HCT116 (cell line): ENCODE measurements around the gene FN3K. TPM values are rescaled to one million over a fixed set of nuclear protein-coding genes. Genes with fewer than 3 reads are reported as not detected.

ENCODE experiments used
- ATAC-seq: fragments of 200-7000 bp; cut with Tn5 transposase; 2 replicates; pipeline ENCODE4 v1.9.1; 2020; ENCODE audit warnings: mild to moderate bottlenecking, moderate library complexity
- BruUV-seq: library from RNA; stranded (reverse); fragments of 400-500 nt; replicated peaks from 2 replicates; lab custom pipeline; 2021; lab: Mats Ljungman, UMichigan
- CTCF ChIA-PET: fragments of 300-600 bp; sonication (Branson Sonifier 250); formaldehyde crosslinking; loops from one replicate; lab custom pipeline; 2021; ENCODE audit warnings: antibody characterized with exemption; lab: Charles Lee
- POLR2A ChIA-PET: fragments of 300-600, 350-600 bp; sonication (Branson Sonifier 250); formaldehyde crosslinking; loops from one replicate; lab custom pipeline; 2021; ENCODE audit warnings: antibody characterized with exemption; lab: Charles Lee
- RAD21 ChIA-PET, 2 experiments: fragments of 300-600 bp; sonication (Branson Sonifier 250); formaldehyde crosslinking; loops; one replicate each; lab custom pipeline; 2023; ENCODE audit warnings: low total read pairs in 2 of 2; ENCODE audit not compliant: uncharacterized antibody in 2 of 2, unreplicated experiment in 2 of 2, low non-redundant PET in 1 of 2; lab: Charles Lee
- DNase-seq: peaks from one replicate; pipeline ENCODE4 v3.0.0-alpha.2; 2010; ENCODE audit warnings: low read depth, low spot score
- H2AFZ ChIP-seq: fragments of 200-600 bp; shearing (Covaris generic), sonication (generic); 2 replicates; pipeline ENCODE4 v1.6.1; 2017; ENCODE audit warnings: low read depth, mixed run types, mixed read lengths, antibody characterized with exemption, low read length; ENCODE audit not compliant: poor library complexity, severe bottlenecking
- H3K27ac ChIP-seq: 2 replicates; pipeline ENCODE4 v1.5.1; 2012; ENCODE audit warnings: low read depth, low read length
- H3K27me3 ChIP-seq: fragments of 200-600 bp; sonication (generic); 2 replicates; pipeline ENCODE4 v1.6.1; 2016; ENCODE audit warnings: mixed run types, low read length, mixed read lengths; ENCODE audit not compliant: insufficient read depth
- H3K36me3 ChIP-seq, 2 experiments: fragments of 200-500 bp in 1 of 2; fragments of 200-600 bp in 1 of 2; sonication (Bioruptor generic) in 1 of 2; sonication (generic) in 1 of 2; 2 replicates each; pipeline versions ENCODE4 v1.5.1 to v1.6.1; 2014 to 2016; ENCODE audit warnings: low read length in 2 of 2, inconsistent platforms in 1 of 2, mixed read lengths in 1 of 2, mixed run types in 1 of 2; ENCODE audit not compliant: insufficient read depth in 2 of 2, control insufficient read depth in 1 of 2
- H3K4me1 ChIP-seq, 2 experiments: fragments of 200-600 bp in 1 of 2; sonication (generic) in 1 of 2; 2 replicates each; pipeline versions ENCODE4 v1.5.1 to v1.6.1; 2012 to 2017; ENCODE audit warnings: low read length in 2 of 2, inconsistent platforms in 1 of 2, mild to moderate bottlenecking in 1 of 2, mixed read lengths in 1 of 2, mixed run types in 1 of 2, moderate library complexity in 1 of 2; ENCODE audit not compliant: insufficient read depth in 2 of 2, control insufficient read depth in 1 of 2
- H3K4me2 ChIP-seq: fragments of 200-600 bp; sonication (generic); 2 replicates; pipeline ENCODE4 v1.6.1; 2017; ENCODE audit warnings: mixed run types, low read length, mixed read lengths
- H3K4me3 ChIP-seq, 2 experiments: fragments of 200-600 bp in 1 of 2; sonication (generic) in 1 of 2; replicated peaks in 1 of 2; 2 replicates each; pipeline ENCODE4 v1.5.1; 2011 to 2016; ENCODE audit warnings: low read length in 2 of 2, control low read depth in 1 of 2, low read depth in 1 of 2, mild to moderate bottlenecking in 1 of 2, mixed read lengths in 1 of 2, mixed run types in 1 of 2
- H3K79me2 ChIP-seq: fragments of 200-600 bp; sonication (generic); 2 replicates; pipeline ENCODE4 v1.6.1; 2017; ENCODE audit warnings: mild to moderate bottlenecking, mixed run types, low read length, moderate library complexity, mixed read lengths; ENCODE audit not compliant: insufficient read depth
- H3K9ac ChIP-seq: fragments of 200-600 bp; sonication (generic); 2 replicates; pipeline ENCODE4 v1.6.1; 2016; ENCODE audit warnings: low read length, mixed read lengths
- H3K9me2 ChIP-seq: fragments of 200-600 bp; sonication (generic), shearing (Covaris generic); 2 replicates; pipeline ENCODE4 v1.6.1; 2017; ENCODE audit warnings: mixed run types, mild to moderate bottlenecking, moderate library complexity; ENCODE audit not compliant: insufficient read depth
- H3K9me3 ChIP-seq, 2 experiments: fragments of 200-500 bp in 1 of 2; fragments of 200-600 bp in 1 of 2; sonication (Bioruptor generic) in 1 of 2; sonication (generic) in 1 of 2; 2 replicates each; pipeline ENCODE4 v1.6.1; 2014 to 2017; ENCODE audit warnings: low read length in 2 of 2, mixed read lengths in 2 of 2, inconsistent platforms in 1 of 2, low read depth in 1 of 2, mild to moderate bottlenecking in 1 of 2, mixed run types in 1 of 2, moderate library complexity in 1 of 2; ENCODE audit not compliant: control insufficient read depth in 1 of 2, insufficient read depth in 1 of 2
- H4K20me1 ChIP-seq: fragments of 200-600 bp; sonication (generic), shearing (Covaris generic); 2 replicates; pipeline ENCODE4 v1.6.1; 2017; ENCODE audit warnings: mixed run types, mild to moderate bottlenecking, moderate library complexity; ENCODE audit not compliant: insufficient read depth
- ATF3 ChIP-seq: IDR thresholded peaks from 2 replicates; pipeline ENCODE4 v1.6.1; 2012
- CEBPB ChIP-seq: IDR thresholded peaks from 2 replicates; pipeline ENCODE4 v1.6.1; 2012; ENCODE audit warnings: low read depth
- EGR1 ChIP-seq: IDR thresholded peaks from 2 replicates; pipeline ENCODE4 v1.6.1; 2012; ENCODE audit warnings: low read depth
- EZH2 ChIP-seq: fragments of 200-600 bp; sonication (generic); IDR thresholded peaks from 2 replicates; pipeline ENCODE4 v1.6.1; 2017; ENCODE audit warnings: antibody characterized with exemption, mixed run types
- FOSL1 ChIP-seq: IDR thresholded peaks from 2 replicates; pipeline ENCODE4 v1.6.1; 2012; ENCODE audit warnings: low read depth
- JUND ChIP-seq: IDR thresholded peaks from 2 replicates; pipeline ENCODE4 v1.6.1; 2012
- POLR2A ChIP-seq: IDR thresholded peaks from 2 replicates; pipeline ENCODE4 v1.7.0; 2011; ENCODE audit warnings: borderline replicate concordance; ENCODE audit not compliant: insufficient read depth, insufficient read length; ENCODE audit errors: extremely low read depth
- POLR2AphosphoS5 ChIP-seq: IDR thresholded peaks from 2 replicates; pipeline ENCODE4 v1.6.1; 2011; ENCODE audit warnings: mild to moderate bottlenecking, low read depth, low read length, moderate library complexity
- RAD21 ChIP-seq: IDR thresholded peaks from 2 replicates; pipeline ENCODE4 v1.6.1; 2012; ENCODE audit warnings: low read depth, mild to moderate bottlenecking
- REST ChIP-seq: IDR thresholded peaks from 2 replicates; pipeline ENCODE4 v1.6.1; 2012; ENCODE audit warnings: low read depth
- SP1 ChIP-seq: IDR thresholded peaks from 2 replicates; pipeline ENCODE4 v1.6.1; 2012; ENCODE audit warnings: low read depth
- SRF ChIP-seq: IDR thresholded peaks from 2 replicates; pipeline ENCODE4 v1.6.1; 2012; ENCODE audit warnings: low read depth
- TCF7L2 ChIP-seq: IDR thresholded peaks from 2 replicates; pipeline ENCODE4 v1.7.0; 2011; ENCODE audit warnings: borderline replicate concordance, inconsistent platforms; ENCODE audit not compliant: insufficient read depth, insufficient read length; ENCODE audit errors: extremely low read depth
- YY1 ChIP-seq: IDR thresholded peaks from 2 replicates; pipeline ENCODE4 v1.6.1; 2011; ENCODE audit warnings: low read length, low read depth, moderate library complexity, mild to moderate bottlenecking; ENCODE audit not compliant: insufficient replicate concordance; ENCODE audit errors: extremely low read depth
- ZBTB33 ChIP-seq: IDR thresholded peaks from 2 replicates; pipeline ENCODE4 v1.6.1; 2011; ENCODE audit warnings: mild to moderate bottlenecking, low read length, moderate library complexity; ENCODE audit not compliant: insufficient replicate concordance; ENCODE audit errors: extremely low read depth
- ZFX ChIP-seq: fragments of 450-650 bp; IDR thresholded peaks from 2 replicates; pipeline ENCODE4 v1.6.1; 2017
- ZNF274 ChIP-seq: fragments of 200-500 bp; sonication (Bioruptor generic); IDR thresholded peaks from 2 replicates; pipeline ENCODE4 v1.6.1; 2014; ENCODE audit warnings: mild to moderate bottlenecking, low read depth, low read length, inconsistent platforms
- intact Hi-C: fragments of 100-400 bp; cut with micrococcal nuclease; formaldehyde crosslinking; loops from 2 replicates; pipeline ENCODE4 v1.10.0; 2022
- total RNA-seq: library from RNA; stranded (reverse); gene quantifications from one replicate; pipeline ENCODE4 v1.2.1, GENCODE V29; 2021; ENCODE audit not compliant: unreplicated experiment

FN3K gene
- total RNA-seq, 1 experiment from 2014 or later: 9.9 TPM

- ChIA-PET POLR2A (no interaction called here), CTCF (no interaction called here), RAD21 (no interaction called here)
- Histone ChIP-seq H3K79me2 (no peaks in the 10 kb centered on the region), H3K4me2 (no peak overlapping the region), H3K4me1 (peaks cover 0 to 10% of the 10 kb centered on the region in 2 experiments; a peak in 3 of 4 replicates), H3K9me3 (no peaks in the 10 kb centered on the region), H2AFZ (no peak overlapping the region), H3K36me3 (no peaks in the 10 kb centered on the region), H3K27ac (no peak overlapping the region), H3K27me3 (no peaks in the 10 kb centered on the region), H4K20me1 (no peaks in the 10 kb centered on the region), H3K9me2 (no peaks in the 10 kb centered on the region), H3K9ac (no peak overlapping the region), H3K4me3 (no peak overlapping the region)
- no TSS peak for BruUV-seq
- TF ChIP-seq YY1: no peak
- TF ChIP-seq REST: no peak
- no peak for TF ChIP-seq ZNF274
- no peak for TF ChIP-seq ZFX
- TF ChIP-seq RAD21: no peak
- TF ChIP-seq SP1: no peak
- TF ChIP-seq TCF7L2: no peak
- no peak for TF ChIP-seq EGR1
- TF ChIP-seq JUND: no peak
- TF ChIP-seq FOSL1: no peak
- TF ChIP-seq POLR2AphosphoS5: no peak
- TF ChIP-seq CEBPB: no peak
- TF ChIP-seq ZBTB33: no peak
- TF ChIP-seq POLR2A: no peak
- no peak for TF ChIP-seq EZH2
- no peak for TF ChIP-seq ATF3
- no peak for TF ChIP-seq SRF
- DNase-seq (no peak), ATAC-seq (peak; percentile 28; the same call in 1 of the 2 replicates)
- intact Hi-C loops: no loop called here
These were observed 26.3 kb upstream of the FN3K start for GRCh38 chr17:82709024-82709675.
